Subcutaneous adipose tissue (tissue), 4 donors: ENCODE results near the gene GATA1. TPM values are rescaled to one million over a fixed set of nuclear protein-coding genes. Genes with fewer than 3 reads are reported as not detected.

Experiments used
- CTCF ChIP-seq: fragments of 450-650 bp; IDR thresholded peaks from one replicate; pipeline ENCODE4 v1.5.1; 2016; ENCODE audit warnings: low read depth, mild to moderate bottlenecking, control low read depth, antibody characterized with exemption, moderate library complexity
- total RNA-seq, 4 donors: library from RNA; depleted of rRNA; stranded (reverse); fragments of >200 nt; gene quantifications; one replicate each; pipeline ENCODE4 v1.1.0, GENCODE V29; 2016

GATA1 gene
- total RNA-seq, 4 donors from 2014 or later: 0.34 to 0.44 TPM; not detected in 2

GRCh38 chrX:48770296-48770695 is 16.1 kb upstream of the GATA1 start:
- no peak for TF ChIP-seq CTCF

GRCh38 chrX:48772602-48773001 is 13.8 kb upstream of the GATA1 start:
- no peak for TF ChIP-seq CTCF

DNA sequence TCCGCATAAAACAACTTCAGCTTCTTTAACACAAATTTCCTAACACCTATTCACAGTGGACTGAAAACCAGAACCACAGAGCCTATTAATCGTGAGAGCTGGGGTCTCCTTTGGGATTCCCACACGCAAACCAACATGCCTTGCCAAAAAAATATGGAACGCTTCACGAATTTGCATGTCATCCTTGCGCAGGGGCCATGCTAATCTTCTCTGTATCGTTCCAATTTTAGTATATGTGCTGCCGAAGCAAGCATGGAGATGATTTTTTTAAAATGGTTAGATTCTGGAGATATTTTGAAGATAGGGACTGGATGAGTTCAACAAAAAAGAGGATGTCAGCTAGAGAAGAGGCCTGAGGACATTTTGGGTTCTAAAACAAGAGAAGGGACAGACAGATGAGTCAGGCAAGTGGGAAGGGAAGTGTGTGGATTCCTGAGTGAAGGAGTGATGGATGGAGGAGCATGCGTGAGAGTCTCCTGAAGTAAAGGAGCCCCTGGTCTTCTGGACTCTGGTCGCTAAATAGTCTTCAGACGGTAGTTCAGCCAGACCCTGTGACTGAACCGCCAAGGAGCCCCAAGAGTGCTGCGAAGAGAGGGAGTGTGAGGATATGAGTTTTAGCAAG is 9.5 kb upstream of the GATA1 start:
- TF ChIP-seq CTCF: no peak

GRCh38 chrX:48779399-48779798 is 7.0 kb upstream of the GATA1 start:
- no peak for TF ChIP-seq CTCF

DNA sequence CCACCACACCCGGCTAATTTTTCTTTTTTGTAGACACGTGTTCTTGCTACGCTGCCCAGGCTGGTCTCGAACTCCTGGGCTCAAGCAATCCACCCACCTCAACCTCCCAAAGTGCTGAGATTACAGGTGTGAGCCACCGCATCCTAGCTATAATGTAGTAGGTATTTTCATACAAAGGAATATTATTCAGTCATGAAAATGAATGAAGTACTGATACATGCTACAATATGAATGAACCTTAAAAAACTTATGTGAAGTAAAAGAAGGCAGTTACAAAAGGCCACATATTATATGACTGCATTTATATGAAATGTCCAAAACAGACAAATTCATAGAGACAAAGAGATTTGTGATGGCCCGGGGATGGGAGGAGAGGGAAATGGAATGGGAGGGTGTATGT is 4.7 kb upstream of the GATA1 start:
- TF ChIP-seq CTCF: no peak

- no peak for TF ChIP-seq CTCF
Observed at GRCh38 chrX:48782216-48782615, 4.2 kb upstream of the GATA1 start.

- no peak for TF ChIP-seq CTCF
Observed at GRCh38 chrX:48782795-48783194, 3.6 kb upstream of the GATA1 start.
